PC-3 (cell line): ENCODE data around the gene MNT. TPM values are rescaled to one million over a fixed set of nuclear protein-coding genes. Genes with fewer than 3 reads are reported as not detected.

Experiments
- ATAC-seq: fragments of 200-7000 bp; cut with Tn5 transposase; 2 replicates; pipeline ENCODE4 v1.9.1; 2020; ENCODE audit warnings: mild to moderate bottlenecking, moderate library complexity
- BruUV-seq: library from RNA; stranded (reverse); fragments of 400-500 nt; replicated peaks from 2 replicates; lab custom pipeline; 2021; lab: Mats Ljungman, UMichigan
- CTCF ChIA-PET: fragments of 300-600 bp; sonication (Branson Sonifier 250); formaldehyde crosslinking; loops from one replicate; lab custom pipeline; 2022; ENCODE audit warnings: antibody characterized with exemption; lab: Charles Lee
- POLR2A ChIA-PET: fragments of 300-600 bp; sonication (Branson Sonifier 250); formaldehyde crosslinking; loops from one replicate; lab custom pipeline; 2022; ENCODE audit warnings: antibody characterized with exemption; ENCODE audit not compliant: unreplicated experiment; lab: Charles Lee
- DNase-seq: peaks from one replicate; pipeline ENCODE4 v3.0.0-alpha.2; 2015
- H2AFZ ChIP-seq: fragments of 300-600 bp; sonication (generic); 2 replicates; pipeline ENCODE4 v1.6.0; 2016; ENCODE audit warnings: antibody characterized with exemption, low read length
- H3F3A ChIP-seq: fragments of 300-600 bp; sonication (generic); one replicate; pipeline ENCODE4 v1.6.0; 2017; ENCODE audit warnings: antibody characterized with exemption, low read length, control low read depth, mild to moderate bottlenecking; ENCODE audit not compliant: unreplicated experiment
- H3K27ac ChIP-seq: fragments of 300-600 bp; sonication (generic); 2 replicates; pipeline ENCODE4 v1.5.1; 2016; ENCODE audit warnings: mild to moderate bottlenecking, low read length
- H3K27me3 ChIP-seq: fragments of 300-600 bp; sonication (generic); 2 replicates; pipeline ENCODE4 v1.6.1; 2016; ENCODE audit warnings: low read length, mixed read lengths
- H3K36me3 ChIP-seq: fragments of 300-600 bp; sonication (generic); 2 replicates; pipeline ENCODE4 v1.6.1; 2016; ENCODE audit warnings: low read depth, mixed run types, low read length, mixed read lengths
- H3K4me1 ChIP-seq: fragments of 300-600 bp; sonication (generic); 2 replicates; pipeline ENCODE4 v1.5.1; 2016; ENCODE audit warnings: low read length; ENCODE audit not compliant: insufficient read depth
- H3K4me2 ChIP-seq: fragments of 300-600 bp; sonication (generic); 2 replicates; pipeline ENCODE4 v1.6.0; 2016; ENCODE audit warnings: low read length
- H3K4me3 ChIP-seq: fragments of 300-600 bp; sonication (generic); 2 replicates; pipeline ENCODE4 v1.5.1; 2016; ENCODE audit warnings: mild to moderate bottlenecking, low read length, mixed read lengths
- H3K79me2 ChIP-seq: fragments of 300-600 bp; sonication (generic); 2 replicates; pipeline ENCODE4 v1.6.1; 2017; ENCODE audit warnings: low read length, mixed read lengths
- H3K9ac ChIP-seq: fragments of 300-600 bp; sonication (generic); 2 replicates; pipeline ENCODE4 v1.6.0; 2016; ENCODE audit warnings: mild to moderate bottlenecking, low read length
- H3K9me2 ChIP-seq: fragments of 300-600 bp; sonication (generic); replicated peaks from 2 replicates; pipeline ENCODE4 v1.6.1; 2016; ENCODE audit warnings: mixed run types, low read length, mixed read lengths
- H3K9me3 ChIP-seq: fragments of 300-600 bp; sonication (generic); 2 replicates; pipeline ENCODE4 v1.6.1; 2016; ENCODE audit warnings: low read length, mixed read lengths
- H4K20me1 ChIP-seq: fragments of 300-600 bp; sonication (generic); 2 replicates; pipeline ENCODE4 v1.6.1; 2016; ENCODE audit warnings: low read length, mixed read lengths
- CTCF ChIP-seq: fragments of 300-600 bp; sonication (generic); conservative IDR thresholded peaks from 2 replicates; pipeline ENCODE4 v1.5.1; 2017; ENCODE audit warnings: antibody characterized with exemption, low read depth, mild to moderate bottlenecking, low read length
- EZH2 ChIP-seq: fragments of 300-600 bp; sonication (generic); IDR thresholded peaks from one replicate; pipeline ENCODE4 v1.6.1; 2017; ENCODE audit warnings: antibody characterized with exemption, mild to moderate bottlenecking, low read length; ENCODE audit not compliant: unreplicated experiment
- EZH2phosphoT487 ChIP-seq: fragments of 300-600 bp; sonication (generic); IDR thresholded peaks from 2 replicates; pipeline ENCODE4 v1.6.1; 2018; ENCODE audit warnings: mild to moderate bottlenecking, antibody characterized with exemption, low read length, borderline replicate concordance
- intact Hi-C: fragments of 100-400 bp; cut with micrococcal nuclease; formaldehyde crosslinking; loops from 2 replicates; pipeline ENCODE4 v1.9.0; 2023
- total RNA-seq: library from RNA; depleted of rRNA; stranded (reverse); fragments of >200 nt; gene quantifications from 2 replicates; pipeline ENCODE4 v1.2.3, GENCODE V29; 2014

MNT gene
- total RNA-seq, 1 experiment from 2014 or later: 19.1 TPM

DNA sequence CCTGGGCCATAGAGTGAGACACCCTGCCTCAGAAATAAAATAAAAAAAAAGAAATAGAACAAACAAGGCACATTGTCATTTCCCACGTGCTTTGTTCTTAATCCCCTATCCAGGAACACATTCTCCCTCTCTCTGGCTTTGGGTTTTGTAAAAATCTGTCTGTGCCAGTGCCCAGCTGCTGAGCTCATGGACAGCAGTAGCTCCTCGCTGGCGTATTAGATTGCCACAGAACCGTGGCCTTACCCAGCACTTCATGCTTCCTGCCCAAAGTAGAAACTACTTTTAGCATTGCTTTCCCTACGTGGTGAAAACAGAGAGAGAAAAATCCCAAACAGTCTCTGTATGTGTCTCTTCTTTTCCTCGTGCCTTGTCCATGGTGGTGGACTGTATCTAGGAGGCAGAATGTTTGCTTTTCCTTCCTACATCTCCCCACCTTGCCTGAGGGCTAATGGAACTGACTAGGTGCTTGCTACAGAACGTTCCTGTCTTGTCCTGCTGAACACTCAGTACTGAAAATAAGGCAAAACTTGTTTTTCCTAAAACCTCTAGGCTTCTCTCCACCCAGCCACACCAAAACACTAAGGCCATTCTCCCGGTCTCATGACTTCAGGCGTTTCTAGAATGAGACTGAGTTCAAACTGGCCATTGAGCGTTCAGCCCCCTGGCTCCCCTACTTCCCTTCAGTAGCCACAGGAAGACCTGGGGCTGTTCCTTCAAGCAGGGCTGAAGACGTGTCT is 26.1 kb downstream of the MNT start:
- CTCF ChIA-PET: no interaction called here
- Histone ChIP-seq H3K36me3 (no peaks in the 10 kb centered on the region), H3K9me2 (no peaks in the 10 kb centered on the region), H3K27ac (no peak overlapping the region), H4K20me1 (no peaks in the 10 kb centered on the region), H3K4me2 (no peak overlapping the region), H3K9ac (no peak overlapping the region), H3K4me3 (no peak overlapping the region), H3F3A (no peaks in the 10 kb centered on the region), H2AFZ (no peak overlapping the region), H3K27me3 (no peaks in the 10 kb centered on the region), H3K9me3 (no peaks in the 10 kb centered on the region), H3K4me1 (no peaks in the 10 kb centered on the region), H3K79me2 (no peaks in the 10 kb centered on the region)
- BruUV-seq: no TSS peak
- DNase-seq (no peak), ATAC-seq (no peak)
- POLR2A ChIA-PET: no interaction called here
- intact Hi-C loops: no loop called here
- no peak for TF ChIP-seq CTCF
- no peak for TF ChIP-seq EZH2
- TF ChIP-seq EZH2phosphoT487: no peak

GRCh38 chr17:2373179-2373578 is 27.7 kb downstream of the MNT start:
- intact Hi-C loops: no loop called here
- no peak overlapping the region for H3K4me3 ChIP-seq
- no peak overlapping the region for H2AFZ ChIP-seq
- ChIA-PET POLR2A (no interaction called here), CTCF (no interaction called here)
- no peaks in the 10 kb centered on the region for H3K79me2 ChIP-seq
- H3K36me3 ChIP-seq: no peaks in the 10 kb centered on the region
- no peak for ATAC-seq
- no peak overlapping the region for H3K9ac ChIP-seq
- H4K20me1 ChIP-seq: no peaks in the 10 kb centered on the region
- no peak for DNase-seq
- BruUV-seq: no TSS peak
- no peak overlapping the region for H3K4me2 ChIP-seq
- no peaks in the 10 kb centered on the region for H3K9me3 ChIP-seq
- H3K9me2 ChIP-seq: no peaks in the 10 kb centered on the region
- TF ChIP-seq EZH2 (no peak), CTCF (no peak), EZH2phosphoT487 (no peak)
- no peaks in the 10 kb centered on the region for H3K27me3 ChIP-seq
- no peak overlapping the region for H3K27ac ChIP-seq
- no peaks in the 10 kb centered on the region for H3F3A ChIP-seq
- H3K4me1 ChIP-seq: no peaks in the 10 kb centered on the region

- H3K4me1 ChIP-seq: no peaks in the 10 kb centered on the region
- DNase-seq: no peak
- H3K4me3 ChIP-seq: no peak overlapping the region
- TF ChIP-seq CTCF (no peak), EZH2 (no peak), EZH2phosphoT487 (no peak)
- no peaks in the 10 kb centered on the region for H3K27me3 ChIP-seq
- ChIA-PET CTCF (no interaction called here), POLR2A (no interaction called here)
- no peaks in the 10 kb centered on the region for H4K20me1 ChIP-seq
- no peaks in the 10 kb centered on the region for H3K9me2 ChIP-seq
- no peak for ATAC-seq
- no peaks in the 10 kb centered on the region for H3K9me3 ChIP-seq
- BruUV-seq: no TSS peak
- no peak overlapping the region for H3K4me2 ChIP-seq
- intact Hi-C loops: no loop called here
- no peaks in the 10 kb centered on the region for H3K36me3 ChIP-seq
- no peaks in the 10 kb centered on the region for H3F3A ChIP-seq
- no peak overlapping the region for H3K9ac ChIP-seq
- no peak overlapping the region for H3K27ac ChIP-seq
- H3K79me2 ChIP-seq: no peaks in the 10 kb centered on the region
- no peak overlapping the region for H2AFZ ChIP-seq
Observed at GRCh38 chr17:2372681-2373080, 28.2 kb downstream of the MNT start.
